Mesendoderm (in vitro differentiated cells): ENCODE data around the gene PDE6H.

Experiments
- DNase-seq: peaks from one replicate; pipeline ENCODE4 v3.0.0; 2013
- H2AK5ac ChIP-seq: 2 replicates; pipeline ENCODE4 v1.6.1; 2013; ENCODE audit warnings: low read length, inconsistent platforms
- H2BK120ac ChIP-seq: 2 replicates; pipeline ENCODE4 v1.6.1; 2013; ENCODE audit warnings: low read depth, mild to moderate bottlenecking, low read length, moderate library complexity, mixed read lengths
- H2BK15ac ChIP-seq: replicated peaks from 2 replicates; pipeline ENCODE4 v1.6.1; 2013; ENCODE audit warnings: low read depth, mild to moderate bottlenecking, moderate library complexity
- H2BK5ac ChIP-seq: 2 replicates; pipeline ENCODE4 v1.6.1; 2013; ENCODE audit warnings: low read length, inconsistent platforms
- H3K18ac ChIP-seq: 2 replicates; pipeline ENCODE4 v1.6.1; 2013; ENCODE audit warnings: mild to moderate bottlenecking, low read length, mixed read lengths
- H3K23ac ChIP-seq: one replicate; pipeline ENCODE4 v1.6.1; 2013; ENCODE audit warnings: low read length
- H3K27ac ChIP-seq: 2 replicates; pipeline ENCODE4 v1.5.1; 2013; ENCODE audit warnings: low read depth, mild to moderate bottlenecking, inconsistent platforms, low read length, moderate library complexity
- H3K27me3 ChIP-seq: 2 replicates; pipeline ENCODE4 v1.6.1; 2013; ENCODE audit warnings: low read length, control low read depth, mild to moderate bottlenecking, inconsistent platforms; ENCODE audit not compliant: insufficient read depth, poor library complexity
- H3K36me3 ChIP-seq: 2 replicates; pipeline ENCODE4 v1.6.1; 2013; ENCODE audit warnings: low read length, inconsistent platforms; ENCODE audit not compliant: control insufficient read depth, insufficient read depth
- H3K4ac ChIP-seq: one replicate; pipeline ENCODE4 v1.6.1; 2013; ENCODE audit warnings: low read depth, mild to moderate bottlenecking, low read length, moderate library complexity
- H3K4me1 ChIP-seq: 2 replicates; pipeline ENCODE4 v1.6.1; 2013; ENCODE audit warnings: low read depth, low read length, inconsistent platforms; ENCODE audit not compliant: control insufficient read depth
- H3K4me2 ChIP-seq: 2 replicates; pipeline ENCODE4 v1.6.1; 2013; ENCODE audit warnings: low read length
- H3K4me3 ChIP-seq: 2 replicates; pipeline ENCODE4 v1.5.1; 2013; ENCODE audit warnings: mild to moderate bottlenecking, low read length
- H3K56ac ChIP-seq: one replicate; pipeline ENCODE4 v1.6.1; 2013; ENCODE audit warnings: low read length
- H3K79me1 ChIP-seq: 2 replicates; pipeline ENCODE4 v1.6.1; 2013; ENCODE audit warnings: low read length, inconsistent platforms
- H3K79me2 ChIP-seq: 2 replicates; pipeline ENCODE4 v1.6.1; 2013; ENCODE audit warnings: mild to moderate bottlenecking, low read length; ENCODE audit not compliant: control insufficient read depth, insufficient read depth
- H3K9ac ChIP-seq: 2 replicates; pipeline ENCODE4 v1.6.1; 2013; ENCODE audit warnings: low read length, inconsistent platforms
- H4K5ac ChIP-seq: one replicate; pipeline ENCODE4 v1.6.1; 2013; ENCODE audit warnings: low read length
- H4K8ac ChIP-seq: one replicate; pipeline ENCODE4 v1.6.1; 2013; ENCODE audit warnings: low read depth, mild to moderate bottlenecking, control low read depth, low read length, moderate library complexity
- WGBS: extraction: QIAGEN DNeasy Blood & Tissue Kit; methylation state at CpG from one replicate; pipeline ENCODE4 v1.1.7; 2013; ENCODE audit warnings: low lambda C conversion rate, missing lambda C conversion rate; ENCODE audit not compliant: insufficient coverage; ENCODE audit errors: extremely low coverage; 5-methylcytosine and 5-hydroxymethylcytosine counted together

PDE6H gene

DNA sequence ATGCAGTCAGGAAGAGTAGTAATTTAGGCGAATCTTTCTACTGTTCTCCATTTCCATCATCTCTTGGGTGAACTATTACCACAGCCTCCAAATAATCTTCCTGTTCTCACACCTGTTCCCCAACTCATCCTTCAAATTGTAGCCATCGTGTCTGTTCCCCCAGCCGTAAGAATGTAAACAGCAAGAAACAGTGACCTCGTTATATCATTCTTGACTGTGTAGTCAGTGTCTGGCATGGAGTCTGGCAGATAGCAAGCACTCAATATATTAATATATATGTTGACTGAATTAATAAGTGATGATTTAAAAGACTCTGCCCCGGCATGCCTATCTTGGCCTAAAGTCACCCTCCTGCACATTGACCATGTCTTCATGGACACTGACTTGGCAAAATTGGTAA is 20.3 kb downstream of the PDE6H start:
- no peak for DNase-seq
- H3K27me3 ChIP-seq: no peaks in the 10 kb centered on the region
- no peak overlapping the region for H3K18ac ChIP-seq
- H3K4ac ChIP-seq: no peak overlapping the region
- no peaks in the 10 kb centered on the region for H3K36me3 ChIP-seq
- no peak overlapping the region for H2AK5ac ChIP-seq
- no peak overlapping the region for H2BK120ac ChIP-seq
- H3K79me2 ChIP-seq: no peaks in the 10 kb centered on the region
- H3K79me1 ChIP-seq: no peaks in the 10 kb centered on the region
- H3K56ac ChIP-seq: no peak overlapping the region
- H4K5ac ChIP-seq: no peak overlapping the region
- H2BK15ac ChIP-seq: no peak overlapping the region
- no peak overlapping the region for H3K27ac ChIP-seq
- no peak overlapping the region for H3K4me2 ChIP-seq
- H3K4me1 ChIP-seq: no peaks in the 10 kb centered on the region
- no CpG with 5 or more reads among the region's 5 CpGs for WGBS
- no peak overlapping the region for H4K8ac ChIP-seq
- no peak overlapping the region for H2BK5ac ChIP-seq
- H3K23ac ChIP-seq: no peak overlapping the region
- no peak overlapping the region for H3K9ac ChIP-seq
- H3K4me3 ChIP-seq: no peak overlapping the region

DNA sequence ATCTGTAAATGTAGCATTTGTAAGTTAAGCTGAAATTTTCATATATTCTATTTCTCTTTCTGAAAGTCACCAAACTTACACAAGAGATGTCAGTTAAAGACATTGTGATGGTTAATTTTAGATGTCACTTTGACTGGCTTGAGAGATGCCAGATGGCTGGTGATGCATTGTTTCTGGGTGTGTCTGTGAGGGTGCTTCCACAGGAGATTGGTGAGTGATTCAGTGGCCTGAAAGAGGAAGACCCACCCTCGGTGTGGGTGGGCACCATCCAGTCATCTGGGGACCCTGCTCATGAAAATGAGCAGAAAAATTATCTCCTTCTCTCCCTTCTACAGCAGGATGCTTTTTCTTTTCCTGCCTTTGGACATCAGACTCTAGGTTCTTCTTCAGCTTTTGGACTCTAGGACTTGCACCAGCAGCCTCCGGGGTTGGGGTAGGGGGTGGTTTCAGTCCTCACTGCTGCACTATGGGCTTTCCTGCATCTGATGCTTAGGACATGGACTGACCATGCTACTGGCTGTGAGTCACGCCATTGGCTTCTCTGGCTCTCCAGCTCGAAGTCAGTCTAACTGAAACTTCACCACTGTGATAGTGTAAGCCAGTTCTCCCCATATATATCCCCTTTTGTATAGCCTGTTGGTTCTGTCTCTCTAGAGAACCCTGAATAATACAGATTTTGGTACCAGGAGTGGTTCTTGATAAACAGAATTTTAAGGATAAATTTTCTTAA is 20.9 kb downstream of the PDE6H start:
- H3K4me3 ChIP-seq: no peak overlapping the region
- no peaks in the 10 kb centered on the region for H3K79me2 ChIP-seq
- no peak overlapping the region for H2BK120ac ChIP-seq
- no peak overlapping the region for H3K9ac ChIP-seq
- DNase-seq: peak; percentile 14
- H4K8ac ChIP-seq: no peak overlapping the region
- H3K79me1 ChIP-seq: no peaks in the 10 kb centered on the region
- no peak overlapping the region for H3K27ac ChIP-seq
- H3K4ac ChIP-seq: no peak overlapping the region
- no peaks in the 10 kb centered on the region for H3K27me3 ChIP-seq
- H2AK5ac ChIP-seq: no peak overlapping the region
- H3K36me3 ChIP-seq: no peaks in the 10 kb centered on the region
- H4K5ac ChIP-seq: no peak overlapping the region
- H3K4me1 ChIP-seq: no peaks in the 10 kb centered on the region
- no peak overlapping the region for H2BK5ac ChIP-seq
- H3K18ac ChIP-seq: no peak overlapping the region
- WGBS: no CpG with 5 or more reads among the region's 4 CpGs
- H3K4me2 ChIP-seq: no peak overlapping the region
- no peak overlapping the region for H3K56ac ChIP-seq
- H2BK15ac ChIP-seq: no peak overlapping the region
- H3K23ac ChIP-seq: no peak overlapping the region

DNA sequence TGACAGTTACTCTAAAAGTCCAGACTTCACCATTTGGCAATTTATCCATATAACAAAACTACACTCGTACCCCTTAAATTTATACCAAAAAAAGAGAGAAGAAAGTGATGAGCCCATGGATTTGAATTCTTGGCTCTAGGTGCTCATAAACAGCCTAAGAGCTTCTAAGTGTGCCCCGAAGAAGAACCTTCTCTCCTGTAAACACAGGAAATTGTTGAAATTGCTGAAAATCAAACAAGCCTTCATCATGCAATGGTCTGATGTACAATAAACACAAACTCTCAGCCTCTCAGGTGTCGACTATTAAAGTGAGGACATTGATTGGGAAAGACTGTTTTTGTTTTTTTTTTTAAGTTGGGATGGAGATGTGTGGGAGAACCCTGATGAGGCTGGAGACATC is 21.8 kb downstream of the PDE6H start:
- H3K4ac ChIP-seq: no peak overlapping the region
- no peak for DNase-seq
- no CpG with 5 or more reads among the region's 3 CpGs for WGBS

GRCh38 chr12:14995583-14996425 is 23.0 kb downstream of the PDE6H start:
- no peak overlapping the region for H4K8ac ChIP-seq
- no peak overlapping the region for H2BK15ac ChIP-seq
- H3K56ac ChIP-seq: no peak overlapping the region
- no peak overlapping the region for H3K27ac ChIP-seq
- H3K23ac ChIP-seq: no peak overlapping the region
- no peaks in the 10 kb centered on the region for H3K36me3 ChIP-seq
- no peak overlapping the region for H2BK5ac ChIP-seq
- H2BK120ac ChIP-seq: no peak overlapping the region
- H2AK5ac ChIP-seq: no peak overlapping the region
- H3K4me2 ChIP-seq: no peak overlapping the region
- DNase-seq: peak; percentile 40
- no peak overlapping the region for H4K5ac ChIP-seq
- H3K4me1 ChIP-seq: no peaks in the 10 kb centered on the region
- no peak overlapping the region for H3K4me3 ChIP-seq
- H3K4ac ChIP-seq: no peak overlapping the region
- no CpG with 5 or more reads among the region's 3 CpGs for WGBS
- H3K79me1 ChIP-seq: no peaks in the 10 kb centered on the region
- H3K27me3 ChIP-seq: no peaks in the 10 kb centered on the region
- H3K18ac ChIP-seq: no peak overlapping the region
- no peak overlapping the region for H3K9ac ChIP-seq
- no peaks in the 10 kb centered on the region for H3K79me2 ChIP-seq

More for the DNA sequence above, 21.8 kb downstream of the PDE6H start:
- H3K56ac ChIP-seq: no peak overlapping the region
- no peak overlapping the region for H4K5ac ChIP-seq
- no peaks in the 10 kb centered on the region for H3K36me3 ChIP-seq
- no peak overlapping the region for H3K18ac ChIP-seq
- H3K79me2 ChIP-seq: no peaks in the 10 kb centered on the region
- no peaks in the 10 kb centered on the region for H3K27me3 ChIP-seq
- no peaks in the 10 kb centered on the region for H3K4me1 ChIP-seq
- H2AK5ac ChIP-seq: no peak overlapping the region
- H2BK15ac ChIP-seq: no peak overlapping the region
- no peak overlapping the region for H3K23ac ChIP-seq
- no peak overlapping the region for H3K27ac ChIP-seq
- no peak overlapping the region for H3K4me2 ChIP-seq
- no peak overlapping the region for H4K8ac ChIP-seq
- H3K79me1 ChIP-seq: no peaks in the 10 kb centered on the region
- no peak overlapping the region for H3K4me3 ChIP-seq
- no peak overlapping the region for H2BK120ac ChIP-seq
- no peak overlapping the region for H2BK5ac ChIP-seq
- no peak overlapping the region for H3K9ac ChIP-seq

DNA sequence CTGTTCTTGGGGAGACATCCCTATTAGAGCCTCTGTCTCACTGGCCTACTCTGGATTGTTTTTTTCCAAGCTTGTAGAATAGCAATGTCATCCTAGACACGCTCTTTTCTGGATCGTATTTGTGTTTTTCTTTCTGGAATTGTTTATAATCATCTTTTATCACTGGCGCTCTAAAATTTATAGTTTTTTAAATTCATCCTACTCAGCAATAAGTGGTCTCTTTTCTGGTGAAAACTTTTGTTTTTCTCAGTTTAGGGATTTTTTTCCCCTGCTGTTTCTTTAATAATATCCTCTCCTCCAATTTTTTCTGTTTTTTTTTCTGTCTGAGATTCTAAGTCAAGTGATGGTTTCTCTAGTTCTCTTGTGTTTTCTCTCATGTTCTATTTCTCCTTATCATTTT is 25.2 kb downstream of the PDE6H start:
- Histone ChIP-seq H4K8ac (no peak overlapping the region), H3K18ac (no peak overlapping the region), H3K27me3 (no peaks in the 10 kb centered on the region), H3K56ac (no peak overlapping the region), H4K5ac (no peak overlapping the region), H3K9ac (no peak overlapping the region), H3K36me3 (no peaks in the 10 kb centered on the region), H3K27ac (no peak overlapping the region), H3K4ac (no peak overlapping the region), H3K79me2 (no peaks in the 10 kb centered on the region), H2AK5ac (no peak overlapping the region), H3K23ac (no peak overlapping the region), H3K4me1 (no peaks in the 10 kb centered on the region), H3K4me2 (no peak overlapping the region), H3K79me1 (no peaks in the 10 kb centered on the region), H2BK5ac (no peak overlapping the region), H2BK15ac (no peak overlapping the region), H3K4me3 (no peak overlapping the region), H2BK120ac (no peak overlapping the region)
- DNase-seq: no peak
- no CpG with 5 or more reads among the region's 3 CpGs for WGBS
